ENCODE data around the gene PTBP1. TPM values are rescaled to one million over a fixed set of nuclear protein-coding genes. Genes with fewer than 3 reads are reported as not detected.
A peak's percentile ranks its signal among the peaks of the same experiment; 100 is the strongest.

PTBP1 gene
- total and polyA plus RNA-seq, 9 of the 15 experiments (the other 6 are each of a cell fraction or from before 2014, with no cell fraction given), result 14.0 to 759 (median 234) TPM

- ChIA-PET CTCF (ENCODE audit: low intra/inter-chr PET ratio) (interaction anchor here (0.6 to 0.8 kb wide), 2 partner anchors 381 to 685 kb away, joined by 3 to 4 read pairs; partner anchors contain the start of gene RPS15), POLR2A (interaction anchor here (0.5 to 1.6 kb wide), 7 partner anchors 8 to 1519 kb away, joined by 3 to 6 read pairs (median 3); no protein-coding TSS in a partner anchor)
- Histone ChIP-seq H3K9me3 (replicated peaks; ENCODE audit: control insufficient read depth, insufficient read depth, low read depth, low read length) (peaks cover 5% of the 10 kb centered on the region; the same call in 1 of the 2 replicates), H3K27ac (ENCODE audit: extremely low read depth, low read depth, low read length) (no peak overlapping the region), H3K4me2 (ENCODE audit: insufficient read depth, low read length) (no peak overlapping the region), H3K79me2 (ENCODE audit: control insufficient read depth, insufficient read depth, low read length) (no peaks in the 10 kb centered on the region), H2AFZ (ENCODE audit: low read depth, low read length) (no peak overlapping the region), H3K27me3 (ENCODE audit: control insufficient read depth in 2 of 2, insufficient read depth in 2 of 2, low read length in 2 of 2) (no peaks in the 10 kb centered on the region), H4K20me1 (replicated peaks; ENCODE audit: control insufficient read depth, insufficient read depth, low read length) (no peaks in the 10 kb centered on the region), H3K4me1 (replicated peaks in 1 of 2; ENCODE audit: control insufficient read depth in 2 of 2, insufficient read depth in 2 of 2, low read length in 2 of 2) (peaks cover 11 to 56% of the 10 kb centered on the region in 2 experiments; a peak in 4 of 5 replicates), H3K9ac (ENCODE audit: insufficient read depth in 1 of 2, low read depth in 2 of 2, low read length in 2 of 2) (peak overlapping the region in 1 of 2 experiments; percentile 3; a peak in 1 of 4 replicates), H3K36me3 (ENCODE audit: control insufficient read depth, insufficient read depth, low read length) (no peaks in the 10 kb centered on the region), H3K9me1 (ENCODE audit: control insufficient read depth, insufficient read depth, low read length) (no peaks in the 10 kb centered on the region), H3K4me3 (no peak overlapping the region)
- WGBS (ENCODE audit: insufficient coverage, low coverage, missing lambda C conversion rate), result 36% methylated on average over 35 of the region's 39 CpGs
- in situ Hi-C loops (cut with MboI), result loop anchor here (25.0 kb wide), 1 partner anchor 484 kb away; the partner anchor contains the start of genes ATP5F1D, CBARP and MIDN
- no TSS peak for BruUV-seq (replicated peaks)
- FAIRE-seq (peak; percentile 26), DNase-seq (ENCODE audit: extremely low read depth in 1 of 4, low spot score in 3 of 4) (peak in 2 of 4 experiments; percentile 21 to 34), ATAC-seq (no peak)
- intact Hi-C loops (cut with micrococcal nuclease), result no loop called here
- no peak for TF ChIP-seq TRIM24 (IDR thresholded peaks at IDR 0.05)
- no peak for TF ChIP-seq PURB (CRISPR knock-in tag; IDR thresholded peaks at IDR 0.05; ENCODE audit: low read depth)
- no peak for TF ChIP-seq JUND (IDR thresholded peaks at IDR 0.05; ENCODE audit: borderline replicate concordance, low read depth, low read length)
- no peak for TF ChIP-seq JUND (tag; IDR thresholded peaks at IDR 0.05; ENCODE audit: borderline replicate concordance, low read depth, low read length)
- TF ChIP-seq AFF4 (CRISPR knock-in tag; IDR thresholded peaks at IDR 0.05), result no peak
- TF ChIP-seq HNRNPUL1 (IDR thresholded peaks at IDR 0.05; ENCODE audit: low read length), result no peak
- no peak for TF ChIP-seq POLR3G (IDR thresholded peaks at IDR 0.05; ENCODE audit: extremely low read depth, insufficient read length, insufficient replicate concordance)
- no peak for TF ChIP-seq NR4A1 (CRISPR knock-in tag; IDR thresholded peaks at IDR 0.05)
- TF ChIP-seq NR4A1 (tag; IDR thresholded peaks at IDR 0.05), result no peak
- no peak for TF ChIP-seq FOXO4 (CRISPR knock-in tag; IDR thresholded peaks at IDR 0.05)
- TF ChIP-seq ZNF561 (CRISPR knock-in tag; conservative IDR thresholded peaks at IDR 0.05), result no peak
- TF ChIP-seq HMG20B (CRISPR knock-in tag; IDR thresholded peaks at IDR 0.05), result no peak
- TF ChIP-seq ATF1 (CRISPR knock-in tag; IDR thresholded peaks at IDR 0.05), result no peak
- TF ChIP-seq ATF1 (tag; IDR thresholded peaks at IDR 0.05), result 0 out of 2 replicates have a peak, but pooled peaks have one; percentile 36
- no peak for TF ChIP-seq ZBTB9 (CRISPR knock-in tag; IDR thresholded peaks at IDR 0.05)
- TF ChIP-seq ZEB2 (IDR thresholded peaks at IDR 0.05), result no peak
- 0 out of 2 replicates have a peak, but pooled peaks have one; percentile 15 for TF ChIP-seq DPF2 (IDR thresholded peaks at IDR 0.05)
Measured at GRCh38 chr19:752652-753517, 44.4 kb upstream of the PTBP1 start.

Measured in K562 (cell line).